Activated T-cell treated with anti-CD3 and anti-CD28 coated beads, Interleukin-2, amount 50 U/mL, for 72 hours (primary cell): ENCODE measurements around the gene ERMP1. TPM values are rescaled to one million over a fixed set of nuclear protein-coding genes. Genes with fewer than 3 reads are reported as not detected.

Experiments used
- ATAC-seq, 2 donors: fragments of 150-1000 bp; cut with Tn5 transposase; replicated peaks in 1 of 2; 2 replicates each; pipeline ENCODE4 v1.10.0; 2021; ENCODE audit warnings: moderate library complexity in 2 of 2, mild to moderate bottlenecking in 1 of 2
- DNase-seq, 2 donors: peaks; one replicate each; pipeline ENCODE4 v3.0.0; 2021 to 2022; ENCODE audit warnings: mixed read lengths in 1 of 2
- H3K27ac Mint-ChIP-seq: one replicate; pipeline ENCODE4 v1.8.0; 2022; ENCODE audit warnings: mild to moderate bottlenecking, moderate library complexity, mixed read lengths
- H3K27me3 Mint-ChIP-seq: one replicate; pipeline ENCODE4 v1.8.0; 2022; ENCODE audit warnings: low read depth, mixed read lengths
- H3K36me3 Mint-ChIP-seq, 2 donors: one replicate each; pipeline ENCODE4 v1.8.0; 2022; ENCODE audit warnings: mixed read lengths in 2 of 2, mild to moderate bottlenecking in 1 of 2; ENCODE audit not compliant: insufficient read depth in 2 of 2
- H3K4me1 Mint-ChIP-seq: one replicate; pipeline ENCODE4 v1.8.0; 2022; ENCODE audit warnings: low read depth, mixed read lengths
- H3K4me3 Mint-ChIP-seq, 2 donors: one replicate each; pipeline ENCODE4 v1.8.0; 2022; ENCODE audit warnings: mild to moderate bottlenecking in 2 of 2, mixed read lengths in 2 of 2, moderate library complexity in 2 of 2
- H3K9me3 Mint-ChIP-seq, 2 donors: one replicate each; pipeline ENCODE4 v1.8.0; 2022; ENCODE audit warnings: mixed read lengths in 2 of 2
- total RNA-seq, 2 donors: library from RNA; stranded (reverse); gene quantifications; one replicate each; pipeline ENCODE4 v1.2.3, GENCODE V29; 2022

The ERMP1 gene
- total RNA-seq, 2 donors from 2014 or later: 17.6 to 18.1 TPM

DNA sequence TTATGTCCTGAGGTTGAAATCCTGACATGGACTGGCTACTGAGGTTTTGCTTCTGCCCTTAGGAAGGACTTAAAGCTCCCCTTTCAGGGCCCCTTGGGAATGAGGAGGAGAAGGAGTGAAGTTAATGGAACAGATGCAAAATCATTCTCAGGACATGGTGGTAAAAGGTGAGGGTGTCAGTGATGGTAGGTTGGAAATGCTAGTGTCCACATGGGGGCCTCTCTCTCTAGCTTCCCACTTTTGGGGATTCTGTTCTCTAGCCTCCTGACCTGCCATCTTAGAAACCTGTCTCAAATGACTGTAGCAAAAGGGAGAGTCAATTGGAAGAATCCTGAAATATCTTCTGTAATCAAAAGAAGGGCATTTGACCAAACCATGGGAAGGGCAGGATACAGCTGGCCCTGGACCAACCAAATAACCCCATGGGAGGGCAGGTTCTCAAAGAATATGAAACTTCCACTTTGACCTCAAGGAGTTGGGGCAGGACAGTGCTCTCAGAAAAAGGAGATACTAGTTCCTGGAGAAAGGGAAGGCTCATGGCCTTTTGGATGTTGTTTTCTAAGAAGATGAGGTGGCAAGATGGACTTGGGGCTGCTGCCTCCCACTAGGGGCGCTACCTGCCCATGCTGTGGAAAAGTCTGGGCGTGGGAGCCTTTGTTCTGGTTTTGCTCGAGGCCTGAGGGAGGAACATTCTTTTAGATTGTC is 36.5 kb upstream of the ERMP1 start:
- H3K4me1 Mint-ChIP-seq: peaks cover 5% of the 10 kb centered on the region

DNA sequence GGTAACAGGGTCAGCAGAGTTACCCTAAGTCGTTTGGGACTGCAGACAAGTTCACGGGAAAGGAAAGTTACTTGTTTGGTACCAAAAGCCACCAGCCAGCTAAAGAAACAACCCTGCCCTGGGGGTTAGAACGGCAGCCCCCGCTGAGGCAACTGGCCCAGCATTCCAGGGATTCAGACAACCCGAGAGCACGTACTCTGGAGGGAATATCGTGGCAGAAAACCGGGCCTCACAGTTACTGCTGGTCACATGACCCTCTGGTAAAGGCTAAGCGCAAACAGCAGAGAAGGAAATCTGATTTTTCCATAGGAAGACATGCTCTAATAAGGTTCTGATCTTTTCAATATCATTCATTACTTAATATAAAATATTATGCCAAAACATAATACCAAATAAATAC is 35.3 kb upstream of the ERMP1 start:
- no peak for ATAC-seq
- no peak overlapping the region for H3K27ac Mint-ChIP-seq
- H3K9me3 Mint-ChIP-seq: no peaks in the 10 kb centered on the region
- H3K36me3 Mint-ChIP-seq: no peaks in the 10 kb centered on the region
- no peaks in the 10 kb centered on the region for H3K4me1 Mint-ChIP-seq
- H3K4me3 Mint-ChIP-seq: no peak overlapping the region
- no peaks in the 10 kb centered on the region for H3K27me3 Mint-ChIP-seq
- no peak for DNase-seq

More for the DNA sequence above, 36.5 kb upstream of the ERMP1 start:
- H3K27me3 Mint-ChIP-seq: no peaks in the 10 kb centered on the region
- H3K36me3 Mint-ChIP-seq: no peaks in the 10 kb centered on the region
- no peaks in the 10 kb centered on the region for H3K9me3 Mint-ChIP-seq
- no peak overlapping the region for H3K27ac Mint-ChIP-seq
- no peak overlapping the region for H3K4me3 Mint-ChIP-seq
- ATAC-seq: peak; percentile 37 to 42
- peak; percentile 19 to 36 for DNase-seq

DNA sequence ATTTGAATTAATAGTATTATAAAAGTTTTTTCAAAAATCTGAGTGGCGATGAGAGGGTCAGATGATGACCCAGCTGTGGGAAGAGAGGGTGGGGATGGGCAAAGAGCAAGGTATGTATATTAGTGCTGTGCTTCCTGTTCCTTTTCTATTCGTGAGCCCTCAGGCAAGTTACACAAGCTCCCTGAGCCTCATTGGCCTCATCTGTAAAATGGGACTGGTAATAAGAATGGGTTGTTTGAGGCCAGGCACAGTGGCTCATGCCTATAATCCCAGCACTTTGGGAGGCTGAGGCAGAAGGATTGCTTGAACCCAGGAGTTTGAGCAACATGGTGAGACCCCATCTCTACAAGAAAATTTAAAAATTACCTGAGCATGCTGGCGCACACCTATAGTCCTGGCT is 33.8 kb upstream of the ERMP1 start:
- H3K4me1 Mint-ChIP-seq: no peaks in the 10 kb centered on the region
- H3K36me3 Mint-ChIP-seq: no peaks in the 10 kb centered on the region
- ATAC-seq (no peak), DNase-seq (no peak)
- H3K4me3 Mint-ChIP-seq: no peak overlapping the region
- H3K27ac Mint-ChIP-seq: no peak overlapping the region
- H3K27me3 Mint-ChIP-seq: no peaks in the 10 kb centered on the region
- no peaks in the 10 kb centered on the region for H3K9me3 Mint-ChIP-seq

DNA sequence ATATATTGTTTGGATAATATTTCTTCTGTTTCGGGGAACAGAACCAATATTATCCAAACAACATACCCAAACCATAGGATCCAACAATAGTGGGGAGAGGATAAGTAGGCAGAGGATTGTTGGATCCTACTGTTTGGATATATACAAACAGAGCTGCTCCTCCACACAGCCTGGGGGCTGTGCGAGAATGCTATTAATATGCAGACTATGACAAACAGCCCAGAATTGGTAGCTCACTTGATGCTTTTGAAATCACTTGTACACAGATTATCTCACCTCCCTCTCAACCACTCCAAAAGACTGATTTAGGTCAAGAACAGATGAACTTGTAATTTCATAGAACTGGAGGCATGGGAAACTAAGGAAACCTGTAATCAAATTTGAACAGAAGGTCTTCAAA is 33.4 kb upstream of the ERMP1 start:
- H3K9me3 Mint-ChIP-seq: no peaks in the 10 kb centered on the region
- H3K27ac Mint-ChIP-seq: no peak overlapping the region
- no peaks in the 10 kb centered on the region for H3K4me1 Mint-ChIP-seq
- H3K4me3 Mint-ChIP-seq: no peak overlapping the region
- H3K36me3 Mint-ChIP-seq: no peaks in the 10 kb centered on the region
- DNase-seq (no peak), ATAC-seq (no peak)
- no peaks in the 10 kb centered on the region for H3K27me3 Mint-ChIP-seq

DNA sequence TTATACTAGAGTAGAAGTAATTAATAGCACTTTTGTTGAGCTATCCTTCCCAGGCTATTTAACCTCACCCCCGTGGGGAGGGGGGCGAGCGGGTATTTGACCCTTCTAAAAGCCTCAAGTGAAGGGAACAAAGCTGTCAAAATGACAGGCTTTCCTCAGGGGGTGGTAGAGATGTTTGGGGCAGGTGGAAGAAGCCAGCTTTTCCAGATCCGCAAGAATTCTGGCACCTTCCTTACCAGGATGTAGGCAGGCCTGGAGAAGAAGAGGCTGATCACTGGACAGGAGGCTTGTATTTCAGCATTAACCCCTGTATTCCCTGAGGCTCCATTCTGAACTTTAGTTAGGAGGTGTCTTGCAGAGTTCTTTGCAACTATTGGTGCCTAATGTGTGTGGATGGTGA is 31.5 kb upstream of the ERMP1 start:
- ATAC-seq: no peak

DNA sequence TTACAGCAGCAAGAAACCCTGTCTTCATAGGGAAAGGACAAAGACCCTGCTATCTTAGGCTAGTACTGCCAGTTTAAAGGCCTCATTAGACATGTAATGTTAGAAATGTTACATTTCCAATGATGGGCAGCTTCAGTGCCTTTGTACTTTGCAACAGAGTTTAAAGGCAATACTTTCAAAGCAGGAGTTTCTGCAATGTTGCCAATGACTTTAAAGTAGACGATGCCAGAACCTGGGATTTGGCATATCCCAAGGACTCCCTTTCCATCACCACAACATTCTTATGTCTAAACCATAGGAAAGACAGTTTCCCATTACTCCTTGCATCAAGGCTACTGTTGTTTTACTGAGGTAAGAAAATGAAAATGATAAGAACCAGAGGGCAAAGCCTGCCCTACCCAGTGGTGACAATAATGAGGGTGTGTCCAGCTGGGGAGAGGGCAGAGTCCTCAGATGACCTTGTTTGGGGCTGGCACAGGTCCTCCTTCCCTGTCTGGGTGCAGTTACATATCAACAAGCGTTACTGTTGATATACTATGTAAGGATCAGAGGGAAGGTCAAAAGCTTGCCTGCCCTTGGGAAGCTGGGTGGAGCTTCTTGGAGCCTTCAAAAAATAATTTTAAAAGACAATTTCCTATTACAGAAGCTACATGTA is 30.3 kb upstream of the ERMP1 start:
- no peak overlapping the region for H3K27ac Mint-ChIP-seq
- ATAC-seq: no peak
- DNase-seq: no peak
- H3K4me3 Mint-ChIP-seq: no peak overlapping the region
- no peaks in the 10 kb centered on the region for H3K9me3 Mint-ChIP-seq
- H3K4me1 Mint-ChIP-seq: no peaks in the 10 kb centered on the region
- no peaks in the 10 kb centered on the region for H3K27me3 Mint-ChIP-seq
- H3K36me3 Mint-ChIP-seq: no peaks in the 10 kb centered on the region

More for the DNA sequence above, 31.5 kb upstream of the ERMP1 start:
- Mint-ChIP-seq H3K4me3 (no peak overlapping the region), H3K4me1 (no peaks in the 10 kb centered on the region), H3K27ac (no peak overlapping the region), H3K9me3 (no peaks in the 10 kb centered on the region), H3K27me3 (no peaks in the 10 kb centered on the region), H3K36me3 (no peaks in the 10 kb centered on the region)
- no peak for DNase-seq

DNA sequence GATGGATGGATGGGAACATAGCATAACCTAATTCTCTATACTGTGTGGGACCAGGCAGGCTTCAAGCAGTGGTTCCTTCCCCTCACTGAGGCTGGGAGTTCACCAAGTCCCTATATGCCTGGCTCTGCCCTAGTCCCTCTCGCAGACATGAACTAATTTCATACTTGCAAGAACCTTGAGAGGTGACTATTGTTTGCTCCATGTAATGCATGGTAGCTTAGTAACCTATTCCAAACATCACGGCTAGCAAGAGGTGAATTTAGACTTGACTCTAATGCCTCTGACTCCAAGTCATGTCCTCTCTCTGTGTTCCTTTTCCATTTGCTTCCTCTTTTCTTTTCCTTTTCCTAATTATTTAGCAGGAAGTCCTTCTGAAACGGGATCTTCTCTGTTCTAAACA is 25.9 kb upstream of the ERMP1 start:
- no peaks in the 10 kb centered on the region for H3K27me3 Mint-ChIP-seq
- no peak overlapping the region for H3K27ac Mint-ChIP-seq
- no peak for DNase-seq
- no peak overlapping the region for H3K4me3 Mint-ChIP-seq
- H3K4me1 Mint-ChIP-seq: peaks cover 10% of the 10 kb centered on the region
- H3K36me3 Mint-ChIP-seq: no peaks in the 10 kb centered on the region
- no peaks in the 10 kb centered on the region for H3K9me3 Mint-ChIP-seq
- ATAC-seq: no peak

DNA sequence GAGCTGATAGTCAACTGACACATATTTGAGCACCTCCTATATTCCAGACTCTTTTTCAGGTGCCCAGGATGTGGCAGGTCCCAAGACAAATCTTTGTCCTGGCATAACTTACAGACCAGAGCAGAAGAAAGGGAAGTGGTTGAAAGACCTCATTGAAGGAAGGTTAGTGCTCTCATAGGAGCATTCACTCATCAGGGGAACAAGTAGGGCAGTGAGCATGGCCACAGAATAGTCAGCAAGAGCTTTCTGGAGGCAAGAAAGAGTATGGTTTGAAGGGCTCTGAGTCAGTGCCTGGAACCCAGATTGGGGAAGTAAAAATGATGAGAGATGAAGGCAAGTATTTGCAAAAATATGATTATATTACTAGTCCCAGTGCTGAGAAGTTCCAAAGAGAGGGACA is 25.0 kb upstream of the ERMP1 start:
- H3K4me3 Mint-ChIP-seq: no peak overlapping the region
- H3K36me3 Mint-ChIP-seq: no peaks in the 10 kb centered on the region
- H3K27me3 Mint-ChIP-seq: no peaks in the 10 kb centered on the region
- ATAC-seq (no peak), DNase-seq (no peak)
- H3K9me3 Mint-ChIP-seq: no peaks in the 10 kb centered on the region
- peaks cover 19% of the 10 kb centered on the region for H3K4me1 Mint-ChIP-seq
- no peak overlapping the region for H3K27ac Mint-ChIP-seq

DNA sequence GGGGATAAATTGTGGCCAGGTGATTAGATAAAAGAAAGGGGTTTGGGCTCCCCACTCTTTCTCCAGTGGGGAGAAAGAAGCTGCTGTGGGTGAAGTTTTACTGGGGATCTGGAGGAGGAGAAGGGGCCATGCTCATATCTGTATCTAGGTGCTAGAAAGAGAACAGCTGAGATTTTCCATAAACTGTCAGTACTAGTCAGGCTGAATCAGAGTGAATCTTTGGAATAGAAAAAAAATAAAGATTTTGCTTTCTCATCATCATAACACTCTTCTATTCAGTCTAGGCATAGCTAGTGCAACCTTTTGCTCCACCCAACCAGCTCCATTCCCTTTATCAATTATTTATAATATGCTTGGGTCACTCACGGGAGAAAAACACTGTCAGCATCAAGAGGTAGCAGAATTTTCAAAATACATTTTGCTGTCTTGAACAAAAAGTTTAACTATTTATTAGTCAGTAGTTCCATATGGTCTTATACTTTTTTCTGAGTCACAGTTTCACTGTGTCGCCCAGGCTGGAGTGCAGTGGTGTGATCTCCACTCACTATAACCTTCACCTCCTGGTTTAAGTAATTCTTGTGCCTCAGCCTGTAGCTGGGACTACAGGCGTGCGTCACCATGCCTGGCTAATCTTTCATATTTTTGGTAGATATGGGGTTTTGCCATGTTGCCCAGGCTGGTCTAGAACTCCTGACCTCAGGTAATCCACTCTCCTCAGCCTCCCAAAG is 21.3 kb upstream of the ERMP1 start:
- peak overlapping the region; percentile 51 to 76 for H3K4me3 Mint-ChIP-seq
- DNase-seq (peak in 1 of 2 donors; percentile 22), ATAC-seq (peak; percentile 27 to 52)
- H3K36me3 Mint-ChIP-seq: no peaks in the 10 kb centered on the region
- H3K4me1 Mint-ChIP-seq: peaks cover 51% of the 10 kb centered on the region
- peak overlapping the region; percentile 83 for H3K27ac Mint-ChIP-seq
- H3K9me3 Mint-ChIP-seq: no peaks in the 10 kb centered on the region
- no peaks in the 10 kb centered on the region for H3K27me3 Mint-ChIP-seq

DNA sequence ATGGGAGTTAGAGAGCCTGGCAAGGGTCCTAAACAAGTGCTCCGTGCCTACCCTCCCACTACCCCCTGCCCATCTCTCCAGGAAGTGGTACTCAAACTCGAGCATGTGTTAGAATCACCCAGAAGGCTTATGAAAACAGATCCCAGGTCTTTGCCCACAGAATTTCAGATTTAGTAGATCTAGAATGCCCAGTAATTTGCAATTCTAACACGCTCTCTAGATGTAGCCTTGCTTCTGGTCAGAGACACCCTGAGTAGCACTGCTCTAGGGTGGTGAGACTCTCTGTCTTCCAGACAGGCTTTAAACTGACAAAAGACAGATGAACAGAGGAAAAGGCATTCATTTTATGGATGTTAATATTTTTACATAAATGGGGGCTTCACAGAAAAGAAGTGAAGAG is 20.7 kb upstream of the ERMP1 start:
- ATAC-seq: no peak
- H3K4me1 Mint-ChIP-seq: peaks cover 51% of the 10 kb centered on the region
- H3K27me3 Mint-ChIP-seq: no peaks in the 10 kb centered on the region
- H3K36me3 Mint-ChIP-seq: no peaks in the 10 kb centered on the region
- no peaks in the 10 kb centered on the region for H3K9me3 Mint-ChIP-seq
- H3K27ac Mint-ChIP-seq: peak overlapping the region; percentile 72
- H3K4me3 Mint-ChIP-seq: peak overlapping the region; percentile 51 to 76
- DNase-seq: no peak

DNA sequence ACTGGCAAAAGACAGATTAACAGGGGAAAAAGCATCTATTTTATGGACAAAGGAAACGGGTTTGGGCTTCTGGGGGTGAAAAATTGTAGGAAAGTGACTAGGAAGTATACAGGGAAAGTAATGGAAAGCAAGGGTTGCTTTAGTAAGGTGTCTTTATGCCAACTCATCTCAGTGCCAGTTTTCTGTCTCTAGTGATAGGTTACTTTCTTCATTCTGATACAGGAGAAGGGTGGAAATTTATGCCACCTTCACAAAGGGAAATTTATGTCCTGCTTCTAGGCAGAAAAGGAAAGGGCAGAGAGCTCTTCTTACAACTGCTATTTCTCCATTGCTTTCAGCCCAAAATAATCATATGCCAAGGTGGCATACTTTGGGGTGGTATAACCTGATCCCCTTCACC is 20.1 kb upstream of the ERMP1 start:
- ATAC-seq: no peak
- no peaks in the 10 kb centered on the region for H3K36me3 Mint-ChIP-seq
- no peaks in the 10 kb centered on the region for H3K9me3 Mint-ChIP-seq
- peak overlapping the region; percentile 51 to 76 for H3K4me3 Mint-ChIP-seq
- no peak for DNase-seq
- no peak overlapping the region for H3K27ac Mint-ChIP-seq
- H3K4me1 Mint-ChIP-seq: peaks cover 51% of the 10 kb centered on the region
- no peaks in the 10 kb centered on the region for H3K27me3 Mint-ChIP-seq

DNA sequence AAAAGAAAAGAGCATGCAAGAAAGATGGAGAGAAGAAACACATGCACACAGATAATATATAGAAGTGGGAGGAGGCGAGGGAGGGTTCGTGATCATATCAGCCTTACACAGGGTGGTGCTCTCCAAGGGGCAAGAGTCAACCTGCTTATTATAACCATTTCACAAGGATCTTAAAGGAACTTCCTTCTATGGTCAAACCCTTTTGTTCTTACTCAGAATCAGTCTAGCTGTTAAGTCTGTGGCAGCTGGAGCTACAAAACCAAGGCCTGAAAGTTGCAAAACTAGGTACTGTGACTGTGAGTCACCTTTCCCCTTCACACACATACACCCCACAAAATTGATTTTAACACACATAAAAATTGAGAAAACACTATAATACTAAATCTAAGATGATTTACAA is 18.5 kb upstream of the ERMP1 start:
- peak overlapping the region; percentile 35 to 59 for H3K4me3 Mint-ChIP-seq
- no peaks in the 10 kb centered on the region for H3K36me3 Mint-ChIP-seq
- no peaks in the 10 kb centered on the region for H3K9me3 Mint-ChIP-seq
- H3K4me1 Mint-ChIP-seq: peaks cover 51% of the 10 kb centered on the region
- H3K27ac Mint-ChIP-seq: peak overlapping the region; percentile 76
- H3K27me3 Mint-ChIP-seq: no peaks in the 10 kb centered on the region
- ATAC-seq (peak; percentile 93 to 94), DNase-seq (peak; percentile 59 to 67)

DNA sequence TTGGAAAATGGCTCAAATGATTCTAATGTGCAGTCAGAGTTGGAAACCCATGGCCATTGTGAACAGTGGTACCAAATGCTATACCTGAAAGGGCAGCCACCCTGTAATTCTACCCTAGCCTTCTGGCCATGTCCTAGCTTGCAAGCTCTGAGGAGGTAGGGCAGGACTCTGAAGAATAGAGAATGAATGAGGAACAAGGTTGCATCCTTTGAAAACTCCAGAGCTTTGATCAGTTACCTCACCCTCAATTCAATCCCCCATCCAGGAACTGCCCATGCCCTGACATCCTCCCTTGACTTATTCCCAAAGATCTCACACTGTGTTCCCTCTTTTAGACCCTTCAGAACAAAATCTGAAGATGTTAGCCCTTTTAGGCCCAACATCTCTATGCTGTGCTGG is 17.8 kb upstream of the ERMP1 start:
- H3K27me3 Mint-ChIP-seq: no peaks in the 10 kb centered on the region
- peaks cover 54% of the 10 kb centered on the region for H3K4me1 Mint-ChIP-seq
- H3K27ac Mint-ChIP-seq: no peak overlapping the region
- H3K4me3 Mint-ChIP-seq: peak overlapping the region in 1 of 2 donors; percentile 35
- no peak for ATAC-seq
- H3K36me3 Mint-ChIP-seq: no peaks in the 10 kb centered on the region
- no peak for DNase-seq
- H3K9me3 Mint-ChIP-seq: no peaks in the 10 kb centered on the region
